Amygdala (tissue), 56 donors: ENCODE measurements around the gene ST14.

ENCODE experiments used
- DNase-seq, 56 donors: peaks; one replicate each; lab custom pipeline; 2025; lab: John Stamatoyannopoulos, UW

Gene ST14

DNA sequence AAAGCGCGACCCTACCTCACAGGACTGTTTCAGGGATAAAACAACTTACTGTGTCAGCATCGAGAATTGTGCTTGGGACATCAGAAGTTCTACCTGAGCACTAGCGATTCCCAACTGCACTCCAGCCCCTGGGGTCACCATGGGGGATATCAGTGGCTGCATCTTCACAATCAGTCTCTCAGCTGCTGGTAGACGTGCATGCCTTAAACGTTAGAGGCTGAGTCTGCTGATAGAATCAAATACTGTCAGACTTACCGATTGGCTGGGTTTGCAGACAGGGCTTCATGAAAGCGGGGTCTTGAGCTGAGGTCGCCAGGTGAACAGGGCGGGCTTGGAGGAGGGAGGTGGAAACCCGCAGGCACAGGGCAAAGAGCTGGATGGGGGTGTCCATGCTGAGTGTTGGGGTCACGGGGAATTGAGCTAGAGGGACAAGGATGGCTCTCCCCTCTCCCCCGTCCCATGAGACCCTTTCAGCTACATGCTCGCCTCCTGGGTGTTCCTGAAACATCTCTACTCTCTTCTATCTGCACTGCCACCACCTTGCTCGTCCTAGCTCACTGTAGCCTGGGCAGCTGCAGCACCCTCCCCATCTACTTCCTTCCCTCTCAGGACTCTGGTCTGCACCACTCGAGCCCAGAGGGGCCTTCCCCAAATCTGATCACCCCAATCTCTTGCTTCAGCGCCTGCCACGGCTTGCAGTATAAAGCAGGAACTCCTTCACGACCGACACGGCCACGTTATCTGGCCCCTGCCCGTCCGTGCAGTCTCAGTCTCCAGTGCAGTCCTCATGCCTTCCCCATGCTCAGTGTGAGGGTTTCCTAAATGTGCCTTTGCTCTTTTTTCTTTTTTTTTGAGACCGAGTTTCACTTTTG, 43.5 kb downstream of the ST14 start:
- no peak for DNase-seq

DNA sequence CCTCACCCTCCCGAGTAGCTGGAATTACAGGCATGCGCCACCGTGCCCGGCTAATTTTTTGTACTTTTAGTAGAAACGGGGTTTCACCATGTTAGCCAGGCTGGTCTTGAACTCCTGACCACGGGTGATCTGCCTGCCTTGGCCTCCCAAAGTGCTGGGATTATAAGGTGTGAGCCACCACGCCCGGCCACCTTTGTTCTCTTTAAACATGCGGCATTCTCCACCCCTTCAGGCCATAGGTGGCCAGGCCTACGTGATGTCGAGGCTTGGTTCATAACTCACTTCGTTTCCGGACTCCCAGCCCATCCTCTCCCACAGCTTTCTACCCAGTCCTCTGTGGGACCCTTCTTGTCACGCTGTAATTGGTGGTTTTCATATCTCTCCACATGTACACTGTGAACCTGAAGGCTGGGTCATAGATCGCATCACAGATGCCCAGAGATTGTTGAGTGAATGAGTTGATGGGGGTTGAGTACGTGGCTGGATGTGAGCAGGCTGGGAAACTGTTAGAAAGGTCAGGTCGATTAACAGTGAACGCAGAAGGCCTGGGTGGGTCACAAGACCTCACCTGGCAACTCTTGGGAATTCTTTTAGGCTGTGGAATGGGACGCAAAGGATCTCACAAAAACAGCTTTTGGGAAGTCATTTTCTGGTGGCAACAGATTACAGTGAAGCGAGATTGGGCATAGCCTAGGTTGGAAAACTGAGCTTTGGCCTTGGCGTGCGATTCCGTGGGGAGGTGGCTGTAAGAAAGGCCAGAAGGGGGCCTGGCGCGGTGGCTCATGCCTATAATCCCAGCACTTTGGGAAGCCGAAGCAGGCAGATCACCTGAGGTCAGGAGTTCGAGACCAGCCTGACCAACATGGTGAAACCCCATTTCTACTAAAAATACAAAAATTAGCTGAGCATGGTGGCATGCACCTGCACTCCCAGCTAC, 44.5 kb downstream of the ST14 start:
- no peak for DNase-seq

DNA sequence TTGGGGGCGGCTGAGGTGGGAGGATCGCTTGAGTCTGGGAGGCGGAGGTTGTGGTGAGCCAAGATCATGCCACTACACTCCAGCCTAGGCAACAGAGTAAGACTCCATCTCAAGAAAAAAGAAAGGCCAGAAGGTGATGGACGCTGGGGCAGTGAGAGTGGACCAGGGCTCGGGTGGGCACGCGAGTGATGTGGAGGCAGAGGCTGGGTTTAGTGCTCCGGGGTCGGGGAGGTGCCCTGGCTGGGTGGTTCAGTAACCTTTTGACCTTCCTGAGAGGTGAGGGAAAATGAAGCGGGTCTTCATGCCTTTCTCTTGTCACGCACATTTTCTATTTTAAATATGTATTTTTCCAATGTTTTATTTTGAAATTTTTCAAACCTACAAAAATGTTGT, 45.1 kb downstream of the ST14 start:
- no peak for DNase-seq

DNA sequence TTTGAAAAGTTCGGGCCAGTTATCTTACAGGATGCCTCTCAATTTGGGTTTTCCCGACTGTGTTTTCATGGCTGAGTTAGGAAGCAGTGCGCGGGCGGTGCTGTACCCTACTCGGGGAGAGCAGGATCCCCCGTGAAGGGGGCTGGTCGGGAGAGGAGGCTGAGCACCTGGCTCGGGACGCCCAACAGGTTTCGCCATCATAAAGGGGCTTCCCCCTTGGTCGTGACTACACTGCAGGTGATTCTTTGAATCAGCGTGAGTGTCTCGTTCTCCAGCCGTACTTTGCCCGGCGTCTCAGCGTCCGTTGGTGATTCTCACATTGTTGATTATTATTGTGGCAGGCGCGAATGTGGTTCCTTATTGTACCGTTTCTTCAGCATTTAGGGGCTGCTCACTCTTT, 46.6 kb downstream of the ST14 start:
- no peak for DNase-seq

DNA sequence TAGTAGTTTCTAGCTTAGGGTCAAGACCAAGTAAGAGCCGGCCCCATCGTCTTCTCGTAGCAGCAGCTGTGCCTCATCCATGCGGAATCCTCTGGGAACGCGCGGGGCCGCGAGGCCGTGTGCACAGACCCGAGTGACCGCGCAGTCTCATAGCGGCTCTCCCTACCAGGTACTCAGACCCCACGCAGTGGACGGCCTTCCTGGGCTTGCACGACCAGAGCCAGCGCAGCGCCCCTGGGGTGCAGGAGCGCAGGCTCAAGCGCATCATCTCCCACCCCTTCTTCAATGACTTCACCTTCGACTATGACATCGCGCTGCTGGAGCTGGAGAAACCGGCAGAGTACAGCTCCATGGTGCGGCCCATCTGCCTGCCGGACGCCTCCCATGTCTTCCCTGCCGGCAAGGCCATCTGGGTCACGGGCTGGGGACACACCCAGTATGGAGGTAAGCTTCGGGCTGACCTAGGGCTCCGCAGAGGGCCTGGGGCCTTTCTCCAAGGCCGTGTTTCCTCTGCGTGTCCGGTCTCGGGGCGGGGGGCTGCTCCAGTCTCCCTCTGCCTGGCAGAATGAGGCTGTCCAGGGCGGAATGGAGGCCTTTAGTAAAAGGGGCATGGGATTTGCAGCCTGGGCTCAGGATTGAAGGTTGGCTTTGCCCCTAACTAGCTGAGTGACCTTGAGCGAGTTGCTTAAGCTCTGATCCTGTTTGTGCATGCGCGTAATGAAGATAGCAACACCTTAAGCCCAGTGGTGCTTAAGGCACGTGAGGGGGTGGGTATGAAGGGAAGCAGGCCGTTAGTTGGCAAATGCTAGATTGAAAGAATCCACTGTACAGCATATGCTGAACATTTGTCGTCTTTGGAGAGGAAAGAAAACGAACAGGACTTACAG, 48.9 kb downstream of the ST14 start:
- no peak for DNase-seq

DNA sequence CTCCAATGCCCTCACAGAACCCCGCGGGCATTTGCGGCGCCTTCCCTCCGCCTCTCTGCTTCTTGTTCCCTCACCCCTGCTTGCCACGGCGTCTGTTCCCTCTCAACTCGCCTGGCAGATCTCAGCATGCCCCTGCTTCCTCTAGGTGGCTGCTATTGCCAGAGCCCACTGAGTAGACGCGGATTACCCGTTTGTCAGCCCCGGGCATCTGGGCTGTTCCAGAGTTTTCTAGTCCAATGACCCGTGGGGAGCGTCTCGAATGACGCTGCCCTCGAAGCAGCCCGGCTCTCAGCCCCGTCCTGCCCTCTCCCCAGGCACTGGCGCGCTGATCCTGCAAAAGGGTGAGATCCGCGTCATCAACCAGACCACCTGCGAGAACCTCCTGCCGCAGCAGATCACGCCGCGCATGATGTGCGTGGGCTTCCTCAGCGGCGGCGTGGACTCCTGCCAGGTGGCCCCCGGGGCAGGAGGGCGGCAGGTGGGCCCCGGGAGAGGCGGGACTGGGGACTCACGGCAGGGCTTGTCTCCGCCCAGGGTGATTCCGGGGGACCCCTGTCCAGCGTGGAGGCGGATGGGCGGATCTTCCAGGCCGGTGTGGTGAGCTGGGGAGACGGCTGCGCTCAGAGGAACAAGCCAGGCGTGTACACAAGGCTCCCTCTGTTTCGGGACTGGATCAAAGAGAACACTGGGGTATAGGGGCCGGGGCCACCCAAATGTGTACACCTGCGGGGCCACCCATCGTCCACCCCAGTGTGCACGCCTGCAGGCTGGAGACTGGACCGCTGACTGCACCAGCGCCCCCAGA, 49.7 kb downstream of the ST14 start:
- DNase-seq = no peak

DNA sequence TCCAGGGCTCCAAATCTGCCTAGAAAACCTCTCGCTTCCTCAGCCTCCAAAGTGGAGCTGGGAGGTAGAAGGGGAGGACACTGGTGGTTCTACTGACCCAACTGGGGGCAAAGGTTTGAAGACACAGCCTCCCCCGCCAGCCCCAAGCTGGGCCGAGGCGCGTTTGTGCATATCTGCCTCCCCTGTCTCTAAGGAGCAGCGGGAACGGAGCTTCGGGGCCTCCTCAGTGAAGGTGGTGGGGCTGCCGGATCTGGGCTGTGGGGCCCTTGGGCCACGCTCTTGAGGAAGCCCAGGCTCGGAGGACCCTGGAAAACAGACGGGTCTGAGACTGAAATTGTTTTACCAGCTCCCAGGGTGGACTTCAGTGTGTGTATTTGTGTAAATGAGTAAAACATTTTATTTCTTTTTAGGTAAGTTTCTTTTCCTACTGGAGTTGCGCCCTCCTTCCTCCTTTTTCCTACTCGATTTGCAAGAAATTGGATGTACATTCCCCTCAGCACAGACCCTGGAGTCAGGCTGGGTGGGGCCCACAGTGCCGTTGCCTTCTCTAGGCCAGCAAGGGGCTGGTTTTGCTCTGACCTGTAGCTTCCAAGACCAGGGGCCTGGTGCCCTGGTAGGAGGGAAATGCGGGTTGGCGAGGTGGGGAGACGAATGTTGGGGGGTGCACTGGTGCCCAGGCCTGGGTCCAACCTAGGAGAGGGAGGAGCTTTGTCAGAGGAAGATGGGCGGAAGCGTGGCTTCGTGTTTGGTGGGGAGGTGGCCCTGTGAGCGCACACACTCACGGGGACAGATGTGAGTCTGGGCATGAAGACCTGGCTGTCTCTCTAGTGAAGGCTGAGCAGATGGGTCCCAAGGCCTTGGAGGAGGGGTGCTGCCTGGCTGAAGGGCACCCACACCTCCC, 50.6 kb downstream of the ST14 start:
- DNase-seq = no peak

DNA sequence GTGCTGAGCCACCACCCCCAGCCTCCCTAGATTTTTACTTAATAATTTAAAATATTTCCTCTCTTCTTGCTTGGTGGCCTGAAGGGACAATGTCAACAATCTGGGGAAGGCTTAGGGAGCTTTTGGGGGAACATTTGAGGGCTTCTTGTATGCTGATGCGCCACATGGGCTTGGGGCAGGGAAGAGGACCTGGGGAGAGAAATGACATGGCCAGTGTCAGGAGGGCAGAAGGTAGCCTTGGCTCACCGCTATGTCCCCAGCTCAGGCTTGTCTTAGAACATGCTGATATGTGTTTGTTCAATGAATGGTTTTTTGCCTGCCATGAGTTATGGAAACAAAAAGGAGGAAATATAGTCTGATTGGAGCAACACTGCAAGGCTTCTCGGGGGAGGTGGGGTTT, 51.6 kb downstream of the ST14 start:
- no peak for DNase-seq

DNA sequence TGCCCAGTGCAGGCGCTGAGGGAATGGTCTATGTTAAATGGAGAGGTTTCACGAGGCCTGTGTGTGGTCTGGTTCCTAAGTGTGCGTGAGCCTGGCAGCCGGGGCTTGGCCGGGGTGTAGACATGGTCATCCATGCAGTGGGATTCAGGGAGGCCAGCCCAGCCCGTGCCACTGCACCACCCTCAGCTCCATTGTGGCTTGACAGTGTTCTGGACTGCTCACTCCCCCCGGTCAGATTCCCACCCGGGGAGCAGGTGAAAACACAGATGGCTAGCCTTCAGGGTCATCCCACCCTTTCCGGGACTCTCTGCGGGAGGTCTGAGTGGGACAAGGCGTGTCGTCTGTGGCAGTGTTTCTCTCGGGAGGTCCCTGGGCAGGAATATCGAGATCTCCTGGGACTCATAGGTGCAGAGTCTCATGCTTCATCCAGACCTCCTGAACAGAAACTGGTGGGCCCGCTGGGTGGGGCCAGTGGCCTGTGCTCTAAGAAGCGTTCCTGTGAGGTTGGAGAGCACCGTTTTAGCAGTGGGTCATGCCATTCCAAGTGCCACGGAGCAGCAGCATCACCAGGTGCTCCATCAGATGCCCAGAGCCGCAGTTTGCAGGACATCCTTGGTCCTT, 52.3 kb downstream of the ST14 start:
- DNase-seq = no peak

DNA sequence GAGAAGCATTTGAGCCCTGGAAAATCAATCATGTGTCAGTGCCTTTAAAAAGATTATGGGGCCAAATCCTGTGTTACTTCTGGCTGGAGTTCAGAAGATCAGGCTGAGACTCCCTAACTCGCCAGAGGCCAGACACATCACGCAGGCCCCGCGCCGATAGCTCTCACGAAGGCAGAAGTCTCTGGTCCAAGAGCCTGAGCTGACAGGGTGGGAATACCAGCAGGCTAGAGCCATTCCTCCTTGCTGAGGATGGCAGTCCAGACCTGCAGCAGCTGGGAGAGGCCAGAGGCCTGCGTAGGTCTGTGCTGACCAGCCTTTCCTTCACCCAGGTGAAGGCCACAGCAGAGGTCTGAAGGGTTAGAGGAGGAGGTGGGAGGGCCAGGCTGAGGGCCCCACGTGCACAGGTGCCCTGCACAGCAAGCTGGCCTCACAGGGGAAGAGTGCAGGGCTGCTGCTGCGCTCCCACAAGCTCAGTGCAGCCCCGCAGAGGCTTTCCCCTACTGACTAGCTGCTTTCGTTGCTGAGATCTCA, 52.9 kb downstream of the ST14 start:
- DNase-seq = no peak

DNA sequence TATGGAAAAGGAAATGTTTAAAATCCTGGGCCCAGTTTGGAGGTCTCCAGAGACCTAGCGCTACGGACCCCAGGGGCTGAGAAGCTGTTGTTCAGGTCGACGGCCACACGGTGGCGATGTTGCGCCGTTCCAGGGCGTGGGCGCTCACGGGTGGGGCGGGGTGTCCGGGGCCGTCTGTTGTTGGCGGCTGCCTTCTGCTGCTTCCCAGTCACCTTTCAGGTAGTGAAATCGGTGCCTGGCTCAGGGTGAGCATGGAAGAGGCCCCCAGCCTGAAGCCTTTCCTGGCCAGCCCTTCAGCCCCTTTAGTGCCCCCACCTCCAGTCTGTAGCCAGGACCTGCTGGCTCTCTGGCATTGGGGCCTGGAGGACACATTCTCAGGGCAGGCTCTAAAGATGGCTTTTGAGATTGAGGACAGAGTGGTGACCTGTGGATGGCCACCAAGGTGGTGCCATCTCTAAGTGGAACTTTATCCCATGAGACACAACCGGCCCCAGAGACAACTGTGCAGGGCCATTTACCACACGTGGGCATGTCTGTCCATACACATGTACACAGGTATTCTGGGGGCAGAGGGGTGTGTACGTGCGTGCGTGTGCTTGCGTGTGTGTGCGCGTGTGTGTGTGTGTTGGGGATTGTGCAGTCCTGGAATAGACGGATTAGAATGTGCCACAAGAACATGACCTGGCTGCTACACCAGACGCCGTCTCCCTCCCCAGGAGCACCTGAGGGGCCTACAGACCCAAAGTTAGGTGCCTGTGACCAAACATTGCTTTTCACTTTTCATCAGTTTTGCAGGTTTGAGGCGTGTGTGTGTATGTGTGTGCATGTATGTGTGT, 53.8 kb downstream of the ST14 start:
- DNase-seq = peak in 39 of 56 donors; percentile 10 to 75 (median 42)

DNA sequence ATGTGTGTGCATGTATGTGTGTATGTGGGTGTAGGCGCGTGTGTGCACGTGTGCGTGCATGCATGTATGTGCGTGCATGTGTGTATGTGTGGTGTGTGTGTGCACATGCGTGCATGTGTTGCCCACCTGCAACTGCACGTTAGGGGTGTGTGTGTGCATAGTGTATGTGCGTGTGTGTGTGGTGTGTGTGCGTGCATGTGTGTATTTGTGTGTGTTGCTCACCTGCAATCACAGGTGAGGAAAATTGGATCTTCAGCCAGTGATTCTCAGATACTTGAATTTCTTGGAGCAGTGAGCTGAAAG, 54.3 kb downstream of the ST14 start:
- no peak for DNase-seq

DNA sequence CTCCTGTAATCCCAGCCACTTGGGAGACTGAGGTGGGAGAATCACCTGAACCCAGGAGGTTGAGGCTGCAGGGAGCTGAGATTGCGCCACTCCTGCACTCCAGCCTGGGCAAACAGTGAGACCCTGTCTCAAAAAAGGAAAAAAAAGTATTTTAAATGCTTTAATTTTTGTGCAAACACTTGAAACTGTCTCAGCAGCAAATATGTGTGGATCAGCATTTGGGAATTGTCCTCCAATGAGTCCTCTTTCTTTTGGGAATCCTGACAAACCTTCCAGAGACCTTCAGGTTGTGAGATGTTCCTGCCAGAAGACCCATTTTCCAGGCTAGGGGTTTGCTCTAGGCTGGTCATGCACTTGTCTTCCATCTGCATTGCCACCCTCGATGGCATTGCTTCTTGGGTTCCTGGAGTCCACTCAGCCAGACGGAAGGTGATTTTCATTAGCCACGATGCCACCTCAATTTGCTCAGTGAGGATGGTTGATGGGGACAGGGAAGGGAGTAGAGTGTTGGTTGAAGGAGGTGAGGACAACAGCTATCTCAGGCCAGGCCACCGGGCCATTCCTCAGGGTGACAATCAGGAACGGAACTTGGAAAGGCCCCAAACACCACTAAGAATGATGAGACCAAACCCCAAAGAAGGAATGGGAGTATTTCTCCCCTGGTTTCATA, 55.4 kb downstream of the ST14 start:
- no peak for DNase-seq

DNA sequence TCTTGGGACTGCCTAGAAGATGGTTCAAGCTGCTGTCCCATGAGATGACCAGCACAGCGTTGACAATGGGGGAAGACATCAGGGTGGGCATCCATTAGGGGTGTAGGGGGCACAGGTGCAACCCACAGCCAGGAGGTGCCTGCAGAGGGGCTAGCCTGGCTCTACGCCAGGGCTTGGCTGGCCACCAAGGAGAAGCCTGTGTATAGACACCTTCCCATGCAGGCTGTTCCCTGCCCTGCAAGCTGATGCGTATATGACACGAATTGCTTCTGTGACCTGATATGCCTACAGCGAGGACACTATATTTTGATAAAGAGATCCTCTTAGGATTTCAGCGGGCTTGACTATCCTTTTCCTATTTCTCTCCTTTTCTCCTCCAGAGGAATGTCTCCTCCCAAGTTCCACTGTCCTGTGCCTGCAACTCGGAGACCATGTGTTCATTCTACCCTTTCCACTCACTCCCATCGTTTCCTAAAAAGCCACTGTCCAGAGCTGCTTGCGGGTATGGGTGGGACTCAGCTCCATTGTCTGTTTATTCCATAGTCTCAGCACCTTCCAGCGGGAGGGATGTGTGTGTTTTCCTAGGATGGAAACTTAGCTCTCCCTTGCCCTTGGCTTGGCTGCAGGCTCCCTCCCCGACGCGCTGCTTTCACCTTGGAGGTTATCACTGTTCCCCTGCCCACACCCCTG, 56.1 kb downstream of the ST14 start:
- no peak for DNase-seq

DNA sequence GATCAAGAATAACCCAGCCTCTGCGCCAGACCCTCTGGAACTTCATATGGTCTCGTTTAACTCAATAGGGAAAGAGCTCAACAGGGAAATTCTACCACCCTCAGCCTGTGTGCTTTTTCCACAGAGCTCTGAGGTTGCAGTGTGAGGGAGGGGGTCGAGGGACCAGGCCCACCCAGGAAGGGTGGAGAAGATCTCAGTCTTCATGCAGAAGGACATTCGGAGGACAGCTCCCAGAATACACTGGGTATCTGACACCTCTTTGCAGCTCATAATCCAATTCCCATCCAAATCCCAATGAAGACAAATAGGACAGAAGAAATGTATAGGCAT, 56.6 kb downstream of the ST14 start:
- DNase-seq = no peak

DNA sequence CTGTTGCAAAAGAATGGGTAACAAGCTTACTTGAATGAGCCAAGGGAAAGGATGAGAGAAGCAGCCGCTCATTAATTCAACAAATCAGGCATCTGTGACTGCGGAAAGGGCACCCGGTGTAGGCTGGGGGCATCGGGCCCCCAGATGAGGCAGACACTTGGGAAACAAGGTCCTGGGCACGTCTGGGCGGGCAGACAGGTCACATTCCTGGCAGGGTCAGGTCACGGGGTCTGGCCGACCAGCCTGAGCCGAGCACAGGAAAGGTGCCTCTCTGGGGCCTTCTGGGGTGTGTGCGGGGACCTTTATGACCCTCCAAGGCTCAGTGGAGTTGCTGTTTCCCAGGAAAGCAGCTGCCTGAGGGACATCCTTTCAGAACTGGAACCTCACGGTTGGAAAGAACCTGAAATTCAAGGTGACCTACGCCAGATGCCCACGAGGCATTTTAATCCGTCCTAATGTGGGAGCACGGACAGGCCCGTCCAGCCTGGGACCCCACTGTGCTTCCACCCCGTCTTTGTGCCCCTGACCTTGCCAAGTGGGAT, 57.1 kb downstream of the ST14 start:
- DNase-seq = no peak
